Activated CD4-positive, alpha-beta T cell treated with anti-CD3 and anti-CD28 coated beads for 1 hour (primary cell): ENCODE measurements around the gene BMAL1.
A peak's percentile ranks its signal among the peaks of the same experiment; 100 is the strongest.

ENCODE experiments used
- DNase-seq: peaks from one replicate; pipeline ENCODE4 v3.0.0-alpha.2; 2020

Gene BMAL1

GRCh38 chr11:13318498-13319295 lies 41.1 kb downstream of the BMAL1 start:
- DNase-seq: no peak

DNA sequence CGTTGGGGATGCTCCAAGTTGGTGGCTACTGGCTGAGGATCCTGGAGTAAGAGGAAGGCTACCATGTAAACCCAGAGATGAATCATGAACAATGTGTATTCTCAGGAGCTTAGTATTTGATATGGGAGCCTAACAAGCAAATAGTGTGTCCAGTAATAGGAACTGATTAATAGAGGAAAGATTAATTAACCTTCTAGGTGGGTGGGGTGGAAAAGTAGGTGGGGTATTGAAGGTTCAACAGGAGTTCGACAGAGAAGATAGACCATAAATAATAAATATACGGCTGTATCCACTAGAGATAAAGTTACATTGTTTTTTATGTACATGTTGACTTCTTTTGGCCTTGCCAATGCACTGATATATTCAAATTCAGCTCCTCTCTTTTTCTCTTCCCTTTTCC lies 43.1 kb downstream of the BMAL1 start:
- DNase-seq: no peak

GRCh38 chr11:13321431-13321830 lies 43.8 kb downstream of the BMAL1 start:
- no peak for DNase-seq

- DNase-seq: no peak
These were observed 46.6 kb downstream of the BMAL1 start for GRCh38 chr11:13324141-13324540.

GRCh38 chr11:13324709-13325108 lies 47.1 kb downstream of the BMAL1 start:
- DNase-seq: no peak

GRCh38 chr11:13327421-13327820 lies 49.8 kb downstream of the BMAL1 start:
- no peak for DNase-seq

GRCh38 chr11:13328286-13328685 lies 50.7 kb downstream of the BMAL1 start:
- no peak for DNase-seq

DNA sequence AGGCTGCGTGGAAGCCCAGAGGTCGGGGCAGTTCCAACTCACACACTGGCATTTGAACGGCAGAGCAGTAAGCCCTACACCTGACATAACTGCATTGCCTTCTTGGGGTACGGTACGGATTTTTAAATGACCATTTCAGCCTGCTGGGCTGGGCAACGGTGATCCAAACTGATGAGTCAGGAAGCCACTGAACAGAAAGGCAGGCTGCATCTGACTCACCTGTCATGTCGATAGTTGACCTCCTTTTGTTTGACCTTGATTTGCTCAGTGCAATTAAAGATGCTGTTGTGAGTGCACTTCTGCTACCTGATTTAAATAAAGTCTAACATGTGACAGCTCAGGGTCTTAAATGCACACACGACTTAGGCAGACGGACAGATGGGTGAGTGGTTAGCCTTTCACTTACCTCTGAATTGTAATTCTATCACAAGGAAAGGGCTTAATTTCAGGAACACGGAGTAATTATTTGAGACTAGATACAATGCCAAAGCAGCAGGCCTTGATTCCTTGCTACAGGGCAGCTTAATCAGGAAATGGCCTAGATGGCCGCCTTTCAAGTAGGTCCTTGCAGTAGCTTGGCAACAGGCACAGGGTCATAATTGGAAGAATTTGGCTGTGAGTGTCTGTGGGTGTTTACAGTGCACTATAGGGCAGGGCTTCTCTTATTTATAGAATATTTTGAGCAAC lies 52.2 kb downstream of the BMAL1 start:
- no peak for DNase-seq

DNA sequence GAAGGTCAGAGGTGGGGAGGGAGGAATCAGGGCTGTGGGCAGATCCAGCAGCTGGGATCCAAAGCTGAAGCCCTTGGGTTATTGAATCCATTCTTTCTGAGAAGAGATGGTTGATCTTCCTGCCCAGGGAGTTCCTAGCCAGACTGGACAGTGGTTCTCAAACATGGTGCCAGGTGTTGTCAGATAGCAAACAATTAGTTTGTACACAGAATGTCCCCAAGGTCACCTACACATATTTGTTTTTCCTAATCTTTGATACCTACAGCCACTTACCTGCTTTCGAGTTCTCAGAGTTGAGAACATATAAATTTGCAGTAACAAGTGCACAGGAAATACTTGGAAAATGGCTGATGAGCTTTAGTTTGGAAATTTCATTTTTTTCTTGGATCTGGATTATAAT lies 54.5 kb downstream of the BMAL1 start:
- no peak for DNase-seq

GRCh38 chr11:13333456-13333957 lies 55.9 kb downstream of the BMAL1 start:
- no peak for DNase-seq

DNA sequence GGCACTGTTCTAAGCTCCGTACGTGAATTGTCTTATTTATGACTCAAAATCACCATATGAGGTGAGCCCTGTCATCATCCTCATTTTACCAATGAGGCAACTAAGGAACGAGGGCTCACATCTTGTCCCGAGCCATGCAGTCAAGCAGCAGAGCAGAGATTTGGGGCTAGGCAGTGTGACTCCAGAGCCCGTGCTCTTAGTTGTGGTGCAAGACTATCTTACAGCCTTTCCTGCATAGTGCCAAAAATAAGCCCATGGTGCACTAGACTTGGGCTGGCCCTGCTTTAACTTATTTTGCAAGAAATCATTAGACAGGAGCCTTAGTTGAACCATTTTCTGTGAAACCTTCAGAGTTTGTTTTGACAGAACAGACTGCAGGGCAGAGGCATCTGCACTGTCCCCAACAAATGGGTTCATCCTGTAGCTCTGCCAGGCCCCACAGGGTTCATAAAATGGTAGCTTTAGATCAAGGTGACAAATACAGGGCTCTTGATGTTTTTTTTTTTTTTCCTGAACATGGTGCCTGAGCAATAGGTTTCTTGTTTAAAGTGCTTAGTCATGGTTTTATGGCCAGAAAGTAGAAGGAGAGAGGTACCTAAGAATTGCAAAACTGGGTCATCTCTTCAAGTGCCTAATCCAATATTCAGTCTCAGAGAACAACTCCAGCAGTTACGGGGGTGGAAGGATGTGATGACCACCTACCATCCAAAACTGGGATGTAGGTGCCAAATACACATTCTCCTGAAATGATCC lies 56.6 kb downstream of the BMAL1 start:
- DNase-seq: no peak

DNA sequence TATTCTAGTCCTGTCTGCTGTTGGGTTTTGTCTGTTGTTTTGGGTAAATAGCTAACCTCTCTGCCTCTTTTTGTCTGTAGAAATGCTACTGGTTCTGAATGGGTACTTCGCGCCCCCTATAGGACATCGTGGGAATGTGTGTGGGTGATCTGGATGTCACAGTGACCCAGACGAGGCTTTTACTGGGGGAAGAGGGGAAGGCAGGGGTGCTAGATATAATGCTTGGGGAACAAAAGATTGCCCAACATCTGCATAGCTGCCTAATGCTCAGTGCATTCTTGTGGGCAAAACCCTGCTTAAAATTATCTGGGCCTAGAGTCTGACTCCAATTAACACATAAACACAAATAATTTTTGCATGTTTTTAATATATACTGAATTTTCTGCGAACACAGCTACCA lies 57.7 kb downstream of the BMAL1 start:
- DNase-seq: peak; percentile 46

- DNase-seq: no peak
These were observed 58.8 kb downstream of the BMAL1 start for GRCh38 chr11:13336246-13336878.

DNA sequence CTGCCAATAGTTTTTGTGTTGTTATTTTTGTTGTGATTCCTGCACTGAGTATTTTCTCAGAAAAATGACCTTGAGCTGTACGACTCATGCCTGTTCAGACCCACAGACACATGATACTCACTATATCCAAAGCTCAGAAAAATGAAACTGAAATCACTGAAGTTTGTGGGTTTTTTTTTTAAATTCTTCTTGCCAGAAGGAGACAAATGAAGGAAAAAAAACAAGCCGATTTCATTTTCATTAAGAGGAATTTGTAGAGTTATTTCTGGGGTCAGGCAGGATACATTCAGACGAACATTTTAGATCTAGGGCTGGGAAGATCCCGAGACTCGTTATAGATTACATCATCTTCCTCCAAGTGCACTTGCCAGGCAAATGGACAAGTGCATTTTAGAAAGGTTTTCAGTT lies 60.4 kb downstream of the BMAL1 start:
- no peak for DNase-seq

DNA sequence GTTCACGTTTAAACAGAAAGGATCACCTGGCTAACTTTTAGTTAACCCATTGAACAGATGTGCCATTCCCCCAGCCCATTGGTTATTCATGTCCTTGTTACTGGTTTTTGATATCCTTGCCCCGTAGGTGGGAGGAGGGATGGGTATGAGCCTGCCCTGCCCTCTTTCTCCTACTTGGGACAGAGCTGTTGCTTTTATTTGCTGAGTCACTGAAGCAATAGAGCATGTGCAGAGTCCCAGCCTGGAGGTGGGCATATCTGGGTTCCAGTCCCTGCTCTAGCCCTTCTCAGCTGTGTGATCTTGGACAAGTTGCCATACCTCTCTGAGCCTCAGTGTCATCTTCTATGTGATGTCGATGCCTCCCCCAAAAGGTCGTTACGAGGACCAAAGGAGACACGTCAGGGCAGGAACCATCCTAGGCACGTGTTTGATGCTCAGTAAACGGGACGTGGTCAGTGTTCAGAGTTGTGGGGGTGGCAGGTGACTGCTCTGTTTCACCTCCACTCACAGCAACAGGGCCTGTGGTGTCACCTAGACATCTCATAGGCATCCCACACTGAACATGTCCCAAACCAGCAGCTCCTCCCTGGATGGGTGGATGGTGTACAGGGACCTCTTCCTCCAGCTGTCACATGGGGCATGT lies 61.0 kb downstream of the BMAL1 start:
- no peak for DNase-seq

- no peak for DNase-seq
These were observed 61.9 kb downstream of the BMAL1 start for GRCh38 chr11:13339195-13340153.

DNA sequence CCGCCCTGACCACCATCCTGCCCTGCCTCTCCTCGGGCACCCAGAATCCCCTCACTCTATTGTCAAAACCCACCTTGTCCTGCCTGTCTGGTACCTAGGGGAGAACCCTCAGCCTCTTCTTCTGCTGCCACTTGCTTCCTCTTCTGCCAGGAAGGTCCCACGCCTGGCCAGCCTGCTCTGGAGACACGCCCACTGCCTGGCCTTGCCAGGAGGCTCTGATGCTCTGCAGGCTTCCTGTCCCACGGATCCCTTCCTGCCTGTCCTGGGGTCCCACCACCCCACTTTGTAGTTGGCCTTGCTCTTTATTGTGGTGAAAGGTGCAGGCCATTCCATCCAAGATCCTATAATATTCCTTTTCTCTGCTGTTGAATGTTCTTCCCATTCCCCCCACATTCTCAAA lies 63.4 kb downstream of the BMAL1 start:
- no peak for DNase-seq

DNA sequence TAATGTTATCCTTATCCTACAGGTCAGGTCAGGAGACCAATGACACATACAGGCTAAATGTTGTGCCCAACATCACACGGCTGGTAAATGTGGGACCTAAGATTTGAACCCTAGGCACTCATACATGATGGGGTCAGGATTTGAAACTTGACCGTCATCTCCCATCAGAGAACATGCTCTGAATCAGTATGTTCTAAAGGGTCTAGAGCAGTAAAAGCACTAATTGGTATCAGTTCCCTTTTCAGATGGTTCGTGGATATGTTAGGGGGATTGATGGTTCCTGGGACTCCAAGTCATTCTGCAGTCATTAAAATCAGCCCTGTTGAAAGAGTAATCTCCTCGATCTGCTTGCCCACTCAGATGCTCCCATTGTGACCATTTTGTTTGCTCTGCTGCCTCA lies 65.5 kb downstream of the BMAL1 start:
- DNase-seq: no peak

DNA sequence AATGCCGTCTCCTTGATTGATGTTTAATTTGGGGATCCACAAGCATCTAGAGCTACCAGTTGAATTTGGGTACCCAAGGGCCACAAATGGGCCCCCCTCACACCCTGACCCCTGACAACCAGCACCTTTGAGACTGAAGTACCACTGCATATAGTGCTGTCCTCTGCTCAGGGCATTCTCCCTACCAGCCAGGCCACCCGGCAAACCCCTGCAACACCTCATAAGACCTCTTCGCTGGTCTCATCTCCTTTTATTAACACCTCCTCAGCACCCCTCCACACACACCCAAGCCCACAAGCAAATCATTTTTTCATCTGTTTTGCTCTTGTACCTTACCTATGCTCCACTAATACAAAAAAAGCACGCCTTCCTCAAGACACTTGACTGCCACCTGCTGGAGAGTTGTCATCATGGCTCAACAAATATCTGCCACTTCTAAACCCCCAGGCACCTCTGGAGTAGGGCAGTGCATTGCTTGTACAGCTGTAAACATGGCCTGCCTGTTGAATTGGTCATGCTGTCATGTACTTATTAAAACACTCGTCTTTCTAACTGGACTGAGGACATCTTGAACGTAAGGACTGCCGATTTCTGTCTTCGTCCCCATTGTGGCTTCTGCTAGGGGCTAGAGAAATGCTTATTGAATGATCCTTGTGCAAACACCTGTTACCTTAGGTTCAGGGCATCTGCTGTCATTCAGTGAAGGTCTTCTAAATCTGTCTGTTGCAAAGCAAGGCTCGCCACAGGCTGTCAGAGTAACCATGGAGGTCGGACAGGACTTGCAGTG lies 66.5 kb downstream of the BMAL1 start:
- peak; percentile 46 for DNase-seq

GRCh38 chr11:13344818-13345217 lies 67.2 kb downstream of the BMAL1 start:
- DNase-seq: no peak

- DNase-seq: no peak
These were observed 68.9 kb downstream of the BMAL1 start for GRCh38 chr11:13346470-13346869.
